GM18868 (cell line): ENCODE results near the gene COL18A1.

Experiments used
- ATAC-seq: cut with Tn5 transposase; IDR thresholded peaks from one replicate; pipeline ENCODE4 v1.9.1; 2021; ENCODE audit warnings: mild to moderate bottlenecking, moderate library complexity; ENCODE audit not compliant: unreplicated experiment

The COL18A1 gene

DNA sequence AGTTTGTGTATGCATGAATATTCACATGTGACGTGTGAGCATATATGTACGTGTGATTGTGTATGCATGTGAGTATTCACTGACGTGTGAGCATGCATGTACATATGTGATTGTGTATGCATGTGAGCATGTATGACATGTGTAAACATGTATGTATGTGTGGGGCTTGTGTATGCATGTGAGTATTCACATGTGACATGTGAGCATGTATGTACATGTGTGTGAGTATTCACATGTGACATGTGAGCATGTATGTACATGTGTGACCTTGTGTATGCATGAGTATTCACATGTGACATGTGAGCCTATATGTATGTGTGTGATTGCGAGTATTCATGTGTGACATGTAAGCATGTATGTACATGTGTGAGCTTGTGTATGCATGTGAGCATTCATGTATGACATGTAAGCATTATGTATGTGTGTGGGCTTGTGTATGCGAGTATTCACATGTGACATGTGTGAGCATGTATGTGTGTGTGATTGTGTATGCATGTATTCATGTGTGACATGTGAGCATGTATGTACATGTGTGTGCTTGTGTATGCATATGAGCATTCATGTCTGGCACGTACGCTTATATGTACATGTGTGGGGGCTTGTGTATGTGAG is 47.8 kb downstream of the COL18A1 start:
- no peak for ATAC-seq

DNA sequence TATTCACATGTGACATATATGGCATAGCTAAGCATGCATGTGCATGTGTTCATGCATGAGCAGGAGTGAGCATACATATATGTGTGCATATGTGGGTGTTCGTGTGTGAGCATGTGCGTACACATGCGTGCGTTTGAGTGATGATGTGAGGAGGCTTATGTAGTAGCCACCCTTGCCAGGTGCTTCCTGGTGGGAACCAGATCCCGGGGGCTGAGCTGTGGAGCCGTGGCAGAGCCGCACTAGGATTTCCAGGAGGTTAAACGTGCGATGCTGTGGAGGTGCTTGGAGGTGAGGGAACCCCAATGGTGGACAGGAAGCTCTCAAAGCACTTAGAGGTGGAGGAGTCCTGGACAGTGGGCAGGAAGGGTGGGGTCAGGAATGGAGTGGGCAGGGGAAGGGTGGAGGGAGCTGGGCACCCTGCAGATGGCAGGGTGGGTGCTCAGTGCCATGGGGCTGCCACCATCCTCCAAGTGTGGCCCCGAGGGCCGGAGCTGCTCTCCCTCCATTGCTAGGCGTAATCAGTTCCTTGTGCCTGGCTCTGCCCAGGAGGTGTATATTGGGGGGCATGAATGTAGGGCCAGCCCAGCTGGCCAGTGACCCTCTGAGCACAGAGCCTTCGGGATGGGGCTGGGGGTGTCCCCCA is 48.5 kb downstream of the COL18A1 start:
- ATAC-seq = no peak

DNA sequence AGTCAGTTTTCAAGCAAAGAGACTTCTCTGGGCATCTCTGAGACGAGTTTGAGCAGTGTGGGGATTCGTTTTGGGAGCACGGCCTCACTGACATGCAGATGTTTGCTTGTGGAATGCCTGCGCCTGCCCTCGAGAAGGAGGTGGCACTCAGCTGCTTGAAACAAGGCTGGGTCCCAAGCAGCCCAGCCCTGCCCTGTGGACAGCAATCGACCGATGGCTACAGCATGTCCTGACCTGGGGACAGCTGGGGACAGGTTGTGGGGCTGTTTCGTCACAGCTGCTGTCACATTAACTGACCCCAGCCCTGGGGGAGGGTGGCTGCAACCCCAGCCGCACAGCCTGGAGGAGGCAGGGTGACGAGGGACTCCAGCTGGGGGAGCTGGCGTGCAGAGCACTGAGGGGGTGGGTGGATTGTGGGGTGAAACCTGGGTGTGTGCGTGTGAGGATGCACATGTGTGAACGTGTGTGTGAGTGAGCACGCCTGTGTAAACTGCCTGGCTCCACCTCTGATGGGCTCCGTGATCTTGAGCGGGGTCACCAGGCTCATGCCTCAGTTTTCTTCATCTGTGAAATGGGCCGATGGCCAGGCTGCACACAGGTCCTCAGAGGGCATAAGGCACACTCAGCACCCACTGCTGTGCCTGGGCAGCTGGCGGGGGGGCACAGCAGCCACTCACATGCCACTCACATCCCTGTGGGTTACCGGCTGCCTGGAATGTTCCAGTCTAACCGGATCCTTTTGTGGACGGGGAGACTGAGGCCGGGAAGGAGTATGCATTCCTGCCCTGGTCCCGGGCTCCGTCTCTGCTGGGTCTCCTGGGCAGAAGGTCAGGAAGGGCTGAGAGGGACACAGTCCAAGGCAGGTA is 49.3 kb downstream of the COL18A1 start:
- no peak for ATAC-seq

DNA sequence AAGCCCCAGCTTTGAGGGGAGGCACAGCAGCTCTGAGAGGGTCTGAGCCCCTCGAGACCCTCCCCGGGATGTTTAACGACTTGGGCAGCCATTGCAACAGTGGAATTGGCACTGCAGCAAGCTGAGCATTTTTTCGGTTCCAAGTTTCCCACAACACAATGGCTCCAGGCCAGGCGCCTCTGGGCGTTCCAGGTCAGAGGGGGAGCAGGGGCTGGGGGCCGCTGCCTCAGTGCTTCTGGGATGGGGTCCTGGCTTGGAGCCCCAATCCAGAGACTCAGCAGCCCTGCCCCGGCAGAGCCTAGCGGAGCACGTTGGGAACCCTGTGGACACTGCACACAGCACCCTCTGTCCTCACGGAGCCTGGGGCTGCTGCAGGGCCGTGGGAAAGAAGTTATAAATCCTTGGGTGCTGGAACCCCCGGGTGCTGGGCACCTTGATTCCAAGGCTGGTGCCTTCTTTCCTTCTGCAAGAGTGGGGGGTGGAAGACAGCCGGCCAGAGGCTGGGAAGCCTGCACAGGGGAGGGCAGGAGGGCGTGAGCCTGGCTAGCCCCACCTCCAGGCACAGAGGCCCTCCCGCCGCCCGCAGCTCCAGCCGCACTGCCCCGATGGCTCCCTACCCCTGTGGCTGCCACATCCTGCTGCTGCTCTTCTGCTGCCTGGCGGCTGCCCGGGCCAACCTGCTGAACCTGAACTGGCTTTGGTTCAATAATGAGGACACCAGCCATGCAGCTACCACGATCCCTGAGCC is 50.1 kb downstream of the COL18A1 start:
- no peak for ATAC-seq

DNA sequence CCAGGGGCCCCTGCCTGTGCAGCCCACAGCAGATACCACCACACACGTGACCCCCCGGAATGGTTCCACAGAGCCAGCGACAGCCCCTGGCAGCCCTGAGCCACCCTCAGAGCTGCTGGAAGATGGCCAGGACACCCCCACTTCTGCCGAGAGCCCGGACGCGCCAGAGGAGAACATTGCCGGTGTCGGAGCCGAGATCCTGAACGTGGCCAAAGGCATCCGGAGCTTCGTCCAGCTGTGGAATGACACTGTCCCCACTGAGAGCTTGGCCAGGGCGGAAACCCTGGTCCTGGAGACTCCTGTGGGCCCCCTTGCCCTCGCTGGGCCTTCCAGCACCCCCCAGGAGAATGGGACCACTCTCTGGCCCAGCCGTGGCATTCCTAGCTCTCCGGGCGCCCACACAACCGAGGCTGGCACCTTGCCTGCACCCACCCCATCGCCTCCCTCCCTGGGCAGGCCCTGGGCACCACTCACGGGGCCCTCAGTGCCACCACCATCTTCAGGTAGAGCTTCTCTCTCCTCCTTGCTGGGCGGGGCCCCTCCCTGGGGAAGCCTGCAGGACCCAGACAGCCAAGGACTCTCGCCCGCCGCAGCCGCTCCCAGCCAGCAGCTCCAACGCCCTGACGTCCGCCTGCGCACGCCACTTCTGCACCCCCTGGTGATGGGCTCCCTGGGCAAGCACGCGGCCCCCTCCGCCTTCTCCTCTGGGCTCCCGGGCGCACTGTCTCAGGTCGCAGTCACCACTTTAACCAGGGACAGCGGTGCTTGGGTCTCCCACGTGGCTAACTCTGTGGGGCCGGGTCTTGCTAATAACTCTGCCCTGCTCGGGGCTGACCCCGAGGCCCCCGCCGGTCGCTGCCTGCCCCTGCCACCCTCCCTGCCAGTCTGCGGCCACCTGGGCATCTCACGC is 51.0 kb downstream of the COL18A1 start:
- no peak for ATAC-seq

DNA sequence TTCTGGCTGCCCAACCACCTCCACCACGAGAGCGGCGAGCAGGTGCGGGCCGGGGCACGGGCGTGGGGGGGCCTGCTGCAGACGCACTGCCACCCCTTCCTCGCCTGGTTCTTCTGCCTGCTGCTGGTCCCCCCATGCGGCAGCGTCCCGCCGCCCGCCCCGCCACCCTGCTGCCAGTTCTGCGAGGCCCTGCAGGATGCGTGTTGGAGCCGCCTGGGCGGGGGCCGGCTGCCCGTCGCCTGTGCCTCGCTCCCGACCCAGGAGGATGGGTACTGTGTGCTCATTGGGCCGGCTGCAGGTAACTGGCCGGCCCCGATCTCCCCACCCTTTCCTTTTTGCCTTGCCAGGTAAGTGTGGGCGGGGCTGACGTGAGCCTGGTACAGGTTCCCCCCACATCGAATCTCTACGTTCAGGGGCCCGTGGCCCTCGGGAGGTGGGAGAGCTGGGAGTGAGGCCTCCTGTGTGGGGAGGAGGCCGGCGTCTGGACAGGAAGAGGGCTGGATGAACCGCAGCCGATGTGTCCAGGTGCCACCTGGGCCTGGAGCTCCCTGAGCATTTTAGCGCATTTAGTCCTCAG is 51.7 kb downstream of the COL18A1 start:
- no peak for ATAC-seq

DNA sequence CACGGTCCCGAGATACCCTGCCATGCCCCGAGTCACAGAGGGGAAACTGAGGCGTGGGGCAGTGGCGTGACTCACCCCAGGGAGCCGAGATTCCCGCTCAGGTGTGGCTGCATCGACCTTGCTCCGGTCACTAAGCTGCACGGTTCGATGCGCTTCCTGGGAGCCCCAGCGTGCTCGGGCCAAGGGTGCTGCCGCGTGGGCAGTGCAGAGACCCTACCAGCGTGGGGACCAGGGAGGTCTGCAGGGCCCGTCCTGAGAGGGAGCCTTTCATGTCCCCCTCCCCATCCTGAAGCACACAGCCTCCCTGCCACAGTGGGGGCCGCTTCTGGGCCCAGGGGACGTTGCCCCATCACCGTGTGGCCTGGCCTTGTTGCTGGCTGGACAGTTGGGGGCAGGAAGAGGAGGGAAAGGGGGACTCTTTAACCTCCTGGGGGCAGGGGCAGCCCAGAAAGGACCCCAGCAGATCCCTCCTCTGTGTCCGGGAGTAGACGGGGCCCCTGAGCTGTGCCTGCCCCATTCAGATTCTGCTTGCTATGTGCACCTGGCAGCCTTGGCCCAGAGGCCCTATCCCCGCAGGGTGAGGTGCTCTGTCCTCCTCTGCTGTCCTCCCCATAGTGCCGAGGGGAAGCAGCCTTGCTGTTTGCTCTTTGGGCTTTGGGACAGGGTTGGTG is 52.3 kb downstream of the COL18A1 start:
- ATAC-seq = no peak

DNA sequence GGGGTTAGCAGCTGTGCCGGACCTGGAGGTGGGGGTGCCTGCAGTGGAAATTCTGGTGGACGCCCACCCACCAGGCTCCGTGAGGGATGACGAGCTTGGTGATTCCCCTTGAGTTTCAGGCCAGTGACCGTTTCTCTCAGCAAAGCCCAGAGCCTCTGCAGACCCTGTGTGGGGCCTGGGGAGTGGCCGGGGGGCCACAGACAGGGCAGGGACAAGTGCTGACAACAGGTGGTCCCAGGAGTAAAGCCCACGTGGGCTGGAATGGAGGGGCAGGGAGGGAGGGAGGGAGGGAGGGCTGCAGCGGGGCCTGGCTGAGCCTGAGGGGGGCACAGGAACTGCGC is 52.8 kb downstream of the COL18A1 start:
- no peak for ATAC-seq

DNA sequence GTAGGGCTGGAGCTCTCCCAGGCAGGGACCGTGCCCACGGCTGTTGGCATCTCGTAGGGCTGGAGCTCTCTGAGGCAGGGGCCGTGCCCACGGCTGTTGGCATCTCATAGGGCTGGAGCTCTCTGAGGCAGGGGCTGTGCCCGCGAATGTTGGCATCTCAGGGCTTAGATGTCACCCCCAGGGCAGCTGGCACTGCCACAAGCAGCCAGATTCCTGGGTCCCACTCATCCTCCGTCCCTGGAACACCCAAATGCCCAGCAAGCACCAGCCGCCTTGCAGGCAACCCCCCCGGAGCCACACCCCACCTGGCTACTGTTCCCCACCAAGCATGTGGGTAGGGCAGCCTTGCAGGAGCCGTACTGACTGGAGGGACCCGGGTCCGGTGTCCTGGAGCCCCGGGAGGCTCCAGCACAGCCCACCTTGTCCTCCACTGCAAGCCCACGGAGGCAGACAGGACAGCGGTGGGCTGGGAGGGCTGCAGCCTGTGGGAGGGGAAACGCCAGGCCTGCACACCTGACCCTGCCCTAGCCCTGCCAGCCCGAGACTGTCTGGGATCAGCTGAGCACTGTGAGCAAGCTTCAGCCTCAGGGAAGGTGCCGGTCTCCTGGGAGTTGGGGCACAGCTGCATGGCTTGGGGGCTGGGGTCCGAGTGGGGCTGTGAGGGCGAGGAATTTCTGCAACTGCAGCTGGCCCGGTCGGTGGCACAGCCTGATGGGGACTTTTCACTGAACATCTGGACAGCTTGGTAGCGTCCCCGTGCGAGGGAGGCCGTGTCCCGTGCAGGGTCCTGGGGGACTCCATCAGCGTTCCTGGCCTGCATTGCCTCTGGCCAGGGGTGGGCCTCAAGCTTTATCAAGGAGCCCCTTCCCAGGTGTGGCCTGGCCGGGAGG is 53.6 kb downstream of the COL18A1 start:
- ATAC-seq = no peak

DNA sequence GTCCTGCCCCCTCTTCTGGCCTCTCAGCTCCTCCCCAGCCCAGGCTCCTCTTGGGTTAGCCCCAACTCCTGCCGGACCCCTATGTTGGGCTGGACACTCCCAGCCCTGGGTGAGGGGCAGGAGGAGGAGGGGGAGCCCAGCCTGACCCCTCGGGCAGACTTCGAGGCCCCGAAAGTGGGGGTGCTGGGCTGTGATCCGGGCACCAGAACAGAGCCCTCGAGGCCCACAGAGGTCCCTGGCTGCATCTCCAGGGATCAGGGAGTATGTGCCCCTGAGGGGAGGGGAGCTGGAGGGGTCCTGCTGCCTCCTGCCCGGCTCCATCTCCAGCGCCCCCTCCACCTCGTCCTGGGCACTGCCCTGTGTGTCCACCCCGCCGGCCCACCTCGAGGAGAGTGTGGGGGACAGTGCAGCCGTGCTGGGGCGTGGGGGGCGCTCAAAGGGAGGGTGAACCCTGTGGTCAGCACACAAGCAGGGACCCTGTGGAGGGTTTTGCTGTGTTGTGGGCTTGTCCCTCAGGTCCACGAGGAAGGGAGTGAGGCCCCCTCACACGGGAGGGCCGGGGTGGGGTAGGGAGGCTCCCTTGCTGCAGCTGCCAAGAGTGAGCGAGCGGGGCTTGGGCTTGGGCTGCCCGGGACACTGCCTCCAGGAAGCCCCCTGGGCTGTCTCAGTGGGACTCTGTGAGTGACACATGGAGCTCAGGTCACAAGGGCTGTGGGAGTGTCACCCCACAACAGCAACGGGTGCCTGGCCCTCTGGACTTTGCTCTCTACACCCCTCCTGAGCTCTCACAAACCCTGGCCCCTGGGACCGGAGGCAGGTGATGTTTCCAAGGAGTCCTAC is 54.4 kb downstream of the COL18A1 start:
- ATAC-seq = no peak

DNA sequence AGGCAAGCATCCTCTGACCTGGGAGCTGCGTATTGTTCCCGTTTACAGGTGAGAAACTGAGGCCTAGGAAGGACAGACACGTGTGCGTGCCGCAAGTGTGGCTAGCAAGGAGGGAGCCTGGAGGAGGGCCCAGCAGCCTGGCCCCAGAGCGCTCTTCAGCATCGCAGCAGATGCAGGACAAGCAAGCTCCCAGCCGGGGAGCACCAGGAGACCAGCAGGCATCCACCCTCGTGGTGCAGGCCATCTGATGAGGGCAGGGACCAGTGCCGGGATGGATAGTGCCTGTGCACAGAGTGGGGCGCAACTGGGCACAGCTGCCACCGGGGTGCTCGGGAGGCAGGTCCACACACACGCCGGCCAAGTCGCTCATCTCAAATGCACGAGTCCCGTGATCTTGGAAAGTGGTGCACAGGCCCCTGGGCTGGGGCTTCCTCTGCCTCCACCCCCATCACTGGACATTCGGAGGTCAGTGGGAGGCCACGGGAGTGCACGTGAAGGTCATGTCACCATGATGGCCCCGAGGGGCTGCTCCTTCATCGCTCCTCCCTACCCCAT is 55.1 kb downstream of the COL18A1 start:
- ATAC-seq = no peak

DNA sequence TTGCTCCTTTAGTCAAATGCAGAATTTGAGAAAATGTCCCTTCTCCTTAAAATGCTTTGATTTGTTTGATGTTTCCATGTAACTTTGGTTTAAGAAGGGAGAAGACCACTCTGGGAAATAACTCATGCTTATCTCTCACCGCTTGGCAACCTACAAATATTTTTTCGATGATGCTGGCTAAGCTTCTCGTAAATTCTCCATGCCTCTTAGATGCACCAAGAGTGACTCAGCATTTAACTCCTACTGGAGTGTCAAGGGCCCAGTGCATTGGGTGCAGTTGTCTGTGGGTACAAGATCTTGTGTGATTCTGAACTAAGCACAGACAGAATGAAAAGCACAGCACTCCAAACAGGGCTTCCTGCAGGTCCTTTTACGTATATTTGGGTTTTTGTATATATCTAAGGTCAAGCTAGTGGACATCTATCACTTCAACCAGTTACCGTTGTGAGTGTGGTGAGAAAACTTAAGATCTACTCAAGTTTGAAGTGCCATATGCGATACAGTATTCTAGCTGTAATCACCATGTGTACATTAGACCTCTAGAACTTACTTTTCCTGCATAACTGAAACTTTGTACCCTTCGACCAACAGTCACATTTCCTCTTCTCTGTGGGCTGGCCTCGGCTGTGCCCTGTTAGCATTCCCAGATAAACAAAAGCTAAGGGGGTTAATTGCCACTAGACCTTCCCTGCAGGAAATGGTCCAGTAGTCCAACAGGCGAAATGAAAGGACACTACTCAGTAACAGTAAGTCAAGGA is 55.8 kb downstream of the COL18A1 start:
- ATAC-seq = no peak

DNA sequence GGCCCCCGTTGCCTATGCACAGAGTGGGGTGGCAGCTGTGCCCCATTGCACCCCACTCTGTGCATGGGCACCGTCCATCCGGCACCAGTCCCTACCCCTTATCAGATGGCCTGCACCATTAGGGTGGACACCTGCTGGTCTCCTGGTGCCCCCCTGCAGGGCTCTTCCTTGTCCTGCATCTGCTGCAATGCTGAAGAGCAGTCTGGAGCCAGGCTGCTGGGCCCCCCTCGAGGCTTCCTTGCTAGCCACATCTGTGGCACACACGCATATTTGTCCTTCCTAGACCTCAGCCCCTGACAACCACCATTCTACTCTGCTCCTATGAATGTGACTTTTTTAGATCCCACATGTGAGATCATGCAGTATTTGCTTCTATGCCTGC is 56.4 kb downstream of the COL18A1 start:
- no peak for ATAC-seq

DNA sequence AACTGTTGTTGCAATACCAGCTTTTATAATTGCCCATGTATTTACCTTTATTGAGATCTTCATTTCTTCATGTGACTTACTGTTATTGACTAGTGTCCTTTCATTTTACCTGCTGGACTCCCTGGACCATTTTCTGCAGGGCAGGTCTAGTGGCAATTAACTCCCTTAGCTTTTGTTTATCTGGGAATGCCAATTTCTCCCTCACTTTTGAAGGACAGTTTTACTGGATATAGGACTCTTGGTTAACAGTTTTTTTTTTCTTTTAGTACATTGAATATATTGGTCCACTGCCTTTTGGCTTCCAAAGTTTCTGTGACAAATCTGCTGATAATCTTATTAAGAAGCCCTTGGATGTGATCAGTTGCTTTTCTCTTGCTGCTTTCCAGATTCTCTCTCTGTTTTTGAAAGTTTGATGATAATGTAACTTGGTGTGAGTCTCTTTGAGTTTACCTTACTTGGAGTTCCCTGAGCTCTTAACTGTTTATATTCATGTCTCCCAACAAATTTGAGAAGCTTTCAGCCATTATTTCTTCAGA is 56.9 kb downstream of the COL18A1 start:
- no peak for ATAC-seq

DNA sequence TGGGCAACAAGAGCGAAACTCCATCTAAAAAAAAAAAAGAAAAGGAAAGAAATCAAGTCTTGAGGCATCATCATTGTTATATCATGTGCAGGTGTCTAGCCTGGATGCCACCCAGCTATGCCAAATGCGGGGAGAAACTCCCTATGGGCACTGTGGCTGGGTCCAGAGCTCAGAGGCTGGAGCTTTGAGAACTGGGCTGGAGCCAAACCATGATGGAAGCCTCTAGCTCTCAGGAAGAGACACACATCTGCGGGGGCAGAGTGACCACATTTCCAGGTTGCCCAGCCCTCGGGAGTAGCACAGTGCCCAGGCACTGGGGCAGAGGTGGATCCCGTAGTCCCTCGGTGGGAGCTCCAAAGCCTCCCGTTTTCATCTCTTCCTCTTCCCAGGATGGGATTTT is 58.9 kb downstream of the COL18A1 start:
- ATAC-seq = no peak

DNA sequence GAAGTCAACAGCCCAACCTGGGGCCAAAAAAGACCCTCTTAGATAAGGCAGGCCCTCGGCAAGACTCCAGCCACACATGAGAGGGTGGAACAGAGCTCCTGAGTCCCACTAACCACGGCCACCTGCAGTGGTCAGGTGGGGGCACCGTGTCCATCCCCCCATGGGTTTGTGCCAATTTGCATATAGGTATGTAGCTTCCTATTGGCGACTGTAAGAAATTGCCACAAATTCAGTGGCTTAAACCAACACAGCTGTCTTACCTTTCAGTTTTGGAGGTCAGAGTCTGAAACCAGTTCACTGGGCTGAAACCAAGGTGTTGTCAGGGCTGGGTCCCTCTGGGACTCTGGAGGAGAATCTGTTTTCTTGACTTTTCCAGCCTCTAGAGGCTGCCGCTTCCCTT is 59.3 kb downstream of the COL18A1 start:
- ATAC-seq = no peak
